Measurements from ENCODE around the gene RACK1. TPM values are rescaled to one million over a fixed set of nuclear protein-coding genes. Genes with fewer than 3 reads are reported as not detected.

RACK1 gene
- polyA plus RNA-seq, 2 of the 4 experiments (the other 2 are of a cell fraction): 2,590 to 3,139 TPM

DNA sequence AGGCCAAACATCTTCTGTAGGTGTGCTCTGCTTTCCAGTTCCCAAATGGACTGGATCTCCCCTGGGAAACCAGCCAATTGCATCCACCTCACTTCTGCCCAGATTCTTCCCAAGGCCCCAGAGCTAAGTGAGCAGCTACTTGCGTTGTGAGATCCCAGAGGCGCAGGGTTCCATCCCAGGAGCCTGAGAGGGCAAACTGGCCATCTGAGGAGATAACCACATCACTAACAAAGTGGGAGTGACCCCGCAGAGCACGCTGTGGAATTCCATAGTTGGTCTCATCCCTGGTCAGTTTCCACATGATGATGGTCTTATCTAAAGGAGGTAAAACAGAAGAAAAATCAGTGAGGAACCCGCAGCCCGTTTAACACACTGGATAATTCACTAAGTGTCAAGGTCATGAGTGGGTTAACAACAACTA lies 1.7 kb downstream of the RACK1 start:
- H3K27ac ChIP-seq: peak overlapping the region; percentile 91 to 97
- ATAC-seq (no peak), FAIRE-seq (no peak), DNase-seq (ENCODE audit: low read depth in 1 of 2, low spot score in 1 of 2) (no peak)
- ChIA-PET CTCF (interaction anchor here (0.9 to 1.7 kb wide), 3 partner anchors 9 to 19 kb away, joined by 3 to 6 read pairs (median 5); partner anchors contain the start of gene TRIM41), POLR2A (interaction anchor here (1.1 to 3.1 kb wide), 3 partner anchors 18 to 57 kb away, joined by 3 to 9 read pairs (median 5); partner anchors contain the start of gene TRIM41)
- peak overlapping the region; percentile 82 for H3K4me3 ChIP-seq
- H3K9me3 ChIP-seq: no peaks in the 10 kb centered on the region
- H3K4me2 ChIP-seq: peak overlapping the region; percentile 90
- H3K4me1 ChIP-seq: peaks cover 45% of the 10 kb centered on the region
- WGBS (ENCODE audit: missing lambda C conversion rate): 17% methylated on average over 6 of the region's 6 CpGs
- TF ChIP-seq JUN (IDR thresholded peaks at IDR 0.05) (no peak; a peak in 1 of 5 replicates), FOXS1 (CRISPR knock-in tag; IDR thresholded peaks at IDR 0.05) (no peak), RFX5 (IDR thresholded peaks at IDR 0.05) (no peak), MAFK (IDR thresholded peaks at IDR 0.05; ENCODE audit: partially characterized antibody) (no peak), NR3C1 (IDR thresholded peaks at IDR 0.05) (no peak), HOXA7 (CRISPR knock-in tag; IDR thresholded peaks at IDR 0.05) (no peak)
- TF ChIP-seq, protein P1, sequence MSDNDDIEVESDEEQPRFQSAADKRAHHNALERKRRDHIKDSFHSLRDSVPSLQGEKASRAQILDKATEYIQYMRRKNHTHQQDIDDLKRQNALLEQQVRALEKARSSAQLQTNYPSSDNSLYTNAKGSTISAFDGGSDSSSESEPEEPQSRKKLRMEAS (IDR thresholded peaks at IDR 0.05): no peak

GRCh38 chr5:181241393-181241975 lies 2.2 kb downstream of the RACK1 start:
- TF ChIP-seq MAFK (IDR thresholded peaks at IDR 0.05; ENCODE audit: partially characterized antibody) (peak; percentile 58), CEBPB (IDR thresholded peaks at IDR 0.05) (0 out of 4 replicates have a peak, but pooled peaks have one; percentile 32 to 44)
- TF ChIP-seq, protein P2, sequence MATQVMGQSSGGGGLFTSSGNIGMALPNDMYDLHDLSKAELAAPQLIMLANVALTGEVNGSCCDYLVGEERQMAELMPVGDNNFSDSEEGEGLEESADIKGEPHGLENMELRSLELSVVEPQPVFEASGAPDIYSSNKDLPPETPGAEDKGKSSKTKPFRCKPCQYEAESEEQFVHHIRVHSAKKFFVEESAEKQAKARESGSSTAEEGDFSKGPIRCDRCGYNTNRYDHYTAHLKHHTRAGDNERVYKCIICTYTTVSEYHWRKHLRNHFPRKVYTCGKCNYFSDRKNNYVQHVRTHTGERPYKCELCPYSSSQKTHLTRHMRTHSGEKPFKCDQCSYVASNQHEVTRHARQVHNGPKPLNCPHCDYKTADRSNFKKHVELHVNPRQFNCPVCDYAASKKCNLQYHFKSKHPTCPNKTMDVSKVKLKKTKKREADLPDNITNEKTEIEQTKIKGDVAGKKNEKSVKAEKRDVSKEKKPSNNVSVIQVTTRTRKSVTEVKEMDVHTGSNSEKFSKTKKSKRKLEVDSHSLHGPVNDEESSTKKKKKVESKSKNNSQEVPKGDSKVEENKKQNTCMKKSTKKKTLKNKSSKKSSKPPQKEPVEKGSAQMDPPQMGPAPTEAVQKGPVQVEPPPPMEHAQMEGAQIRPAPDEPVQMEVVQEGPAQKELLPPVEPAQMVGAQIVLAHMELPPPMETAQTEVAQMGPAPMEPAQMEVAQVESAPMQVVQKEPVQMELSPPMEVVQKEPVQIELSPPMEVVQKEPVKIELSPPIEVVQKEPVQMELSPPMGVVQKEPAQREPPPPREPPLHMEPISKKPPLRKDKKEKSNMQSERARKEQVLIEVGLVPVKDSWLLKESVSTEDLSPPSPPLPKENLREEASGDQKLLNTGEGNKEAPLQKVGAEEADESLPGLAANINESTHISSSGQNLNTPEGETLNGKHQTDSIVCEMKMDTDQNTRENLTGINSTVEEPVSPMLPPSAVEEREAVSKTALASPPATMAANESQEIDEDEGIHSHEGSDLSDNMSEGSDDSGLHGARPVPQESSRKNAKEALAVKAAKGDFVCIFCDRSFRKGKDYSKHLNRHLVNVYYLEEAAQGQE (IDR thresholded peaks at IDR 0.05): no peak
- POLR2A ChIA-PET: interaction anchor here (1.9 to 3.1 kb wide), 2 partner anchors 18 to 19 kb away, joined by 5 to 9 read pairs; partner anchors contain the start of gene TRIM41
- peak overlapping the region; percentile 91 to 97 for H3K27ac ChIP-seq
- 26% methylated on average over 6 of the region's 6 CpGs for WGBS (ENCODE audit: missing lambda C conversion rate)
- H3K4me3 ChIP-seq: peak overlapping the region; percentile 82
- H3K9me3 ChIP-seq: no peaks in the 10 kb centered on the region
- H3K4me1 ChIP-seq: peaks cover 45% of the 10 kb centered on the region
- FAIRE-seq: no peak
- ATAC-seq: peak; percentile 3 to 11; a peak in 2 of 6 replicates
- peak in 1 of 2 experiments; percentile 64 for DNase-seq (ENCODE audit: low read depth in 1 of 2, low spot score in 1 of 2)
- H3K4me2 ChIP-seq: peak overlapping the region; percentile 90
- CTCF ChIA-PET: interaction anchor here (0.6 to 1.7 kb wide), 3 partner anchors 9 to 1005 kb away, joined by 5 to 6 read pairs (median 6); partner anchors contain the start of gene TRIM41

- ChIA-PET CTCF (interaction anchor here (0.6 kb wide), 1 partner anchor 13 kb away, joined by 4 read pairs; no protein-coding TSS in a partner anchor), POLR2A (no interaction called here)
- DNase-seq (ENCODE audit: low read depth in 1 of 2, low spot score in 1 of 2): no peak
- H3K9me3 ChIP-seq: no peaks in the 10 kb centered on the region
- TF ChIP-seq JUN (IDR thresholded peaks at IDR 0.05): 0 out of 5 replicates have a peak, but pooled peaks of 1 of the 2 experiments have one; percentile 16
- TF ChIP-seq, protein P3, sequence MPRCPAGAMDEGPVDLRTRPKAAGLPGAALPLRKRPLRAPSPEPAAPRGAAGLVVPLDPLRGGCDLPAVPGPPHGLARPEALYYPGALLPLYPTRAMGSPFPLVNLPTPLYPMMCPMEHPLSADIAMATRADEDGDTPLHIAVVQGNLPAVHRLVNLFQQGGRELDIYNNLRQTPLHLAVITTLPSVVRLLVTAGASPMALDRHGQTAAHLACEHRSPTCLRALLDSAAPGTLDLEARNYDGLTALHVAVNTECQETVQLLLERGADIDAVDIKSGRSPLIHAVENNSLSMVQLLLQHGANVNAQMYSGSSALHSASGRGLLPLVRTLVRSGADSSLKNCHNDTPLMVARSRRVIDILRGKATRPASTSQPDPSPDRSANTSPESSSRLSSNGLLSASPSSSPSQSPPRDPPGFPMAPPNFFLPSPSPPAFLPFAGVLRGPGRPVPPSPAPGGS (IDR thresholded peaks at IDR 0.05): 0 out of 3 replicates have a peak, but pooled peaks have one; percentile 22
- no peak for TF ChIP-seq NPAS2 (CRISPR knock-in tag; IDR thresholded peaks at IDR 0.05; ENCODE audit: borderline replicate concordance)
- no peak for ATAC-seq
- 94% methylated on average over 9 of the region's 9 CpGs for WGBS (ENCODE audit: missing lambda C conversion rate)
- no peak for FAIRE-seq
- H3K4me1 ChIP-seq: peaks cover 33% of the 10 kb centered on the region
- H3K4me3 ChIP-seq: no peak overlapping the region
- no peak overlapping the region for H3K4me2 ChIP-seq
- no peak overlapping the region for H3K27ac ChIP-seq
Measured at GRCh38 chr5:181239062-181239663, 4.5 kb downstream of the RACK1 start.

All from A549 (cell line).